ENCODE measurements around the gene ERICH6.

ERICH6 gene

GRCh38 chr3:150736903-150737832 lies 33.4 kb upstream of the ERICH6 start:
- no peak for DNase-seq (ENCODE audit: low read depth in 3 of 3, low spot score in 1 of 3)

GRCh38 chr3:150736316-150736719 lies 32.6 kb upstream of the ERICH6 start:
- no peak for DNase-seq (ENCODE audit: low read depth in 3 of 3, low spot score in 1 of 3)

DNA sequence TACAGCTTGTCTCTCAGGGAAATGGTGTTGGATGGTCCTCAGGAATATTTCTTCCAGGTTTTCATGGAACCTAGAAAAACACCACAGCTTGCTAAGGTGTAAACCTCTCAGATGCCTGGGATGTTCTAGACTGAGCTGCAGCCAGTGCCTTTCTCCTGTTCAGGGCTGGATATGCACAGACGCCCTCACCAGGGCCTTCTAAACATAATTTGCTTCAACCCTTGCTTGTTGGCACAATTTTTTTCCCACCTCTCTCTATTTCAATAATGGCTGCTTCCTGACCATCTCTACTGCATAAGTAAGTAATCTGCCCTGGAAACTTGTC lies 31.0 kb upstream of the ERICH6 start:
- no peak for DNase-seq (ENCODE audit: low read depth in 3 of 3, low spot score in 1 of 3)

DNA sequence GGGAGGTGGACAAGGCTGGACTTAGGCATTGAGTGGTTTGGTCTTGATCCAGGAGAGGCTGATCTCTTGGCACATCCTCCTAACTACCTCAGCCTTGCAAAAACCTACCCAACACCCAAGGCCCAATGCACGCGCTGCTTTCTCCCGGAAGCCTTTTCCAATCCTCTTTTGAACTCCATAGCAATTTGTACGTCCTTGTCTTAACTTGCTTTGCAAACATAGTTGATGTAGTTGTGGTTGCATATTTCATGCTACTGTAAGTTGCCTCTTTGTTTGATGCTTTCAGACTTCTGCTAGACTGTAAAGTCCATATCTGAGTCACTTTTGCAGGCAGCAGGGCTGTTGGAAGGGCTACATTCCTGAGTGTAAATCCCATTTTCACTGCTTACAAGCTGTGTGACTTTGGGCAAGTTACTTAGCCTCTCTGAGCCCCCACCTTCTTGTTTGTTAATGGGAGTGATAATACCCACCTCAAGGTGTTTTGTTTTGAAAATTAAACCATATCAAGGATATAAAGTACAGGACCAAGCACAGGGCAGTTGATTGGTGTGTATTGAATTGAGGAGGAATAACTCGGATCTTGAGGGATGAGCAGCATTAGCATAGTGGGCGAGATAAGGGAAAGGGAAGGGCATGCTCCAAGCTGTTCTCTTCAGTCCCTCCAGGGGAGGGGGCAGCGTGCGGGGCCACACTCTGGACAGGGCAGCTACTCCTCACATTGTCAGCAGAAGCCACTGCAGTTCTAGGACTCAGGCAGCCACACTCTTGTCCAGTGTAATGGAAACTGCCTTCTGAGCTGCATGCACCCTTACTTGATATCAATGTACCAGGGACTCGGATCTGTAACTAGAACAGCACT lies 30.4 kb upstream of the ERICH6 start:
- DNase-seq (ENCODE audit: low read depth in 3 of 3, low spot score in 1 of 3): no peak

DNA sequence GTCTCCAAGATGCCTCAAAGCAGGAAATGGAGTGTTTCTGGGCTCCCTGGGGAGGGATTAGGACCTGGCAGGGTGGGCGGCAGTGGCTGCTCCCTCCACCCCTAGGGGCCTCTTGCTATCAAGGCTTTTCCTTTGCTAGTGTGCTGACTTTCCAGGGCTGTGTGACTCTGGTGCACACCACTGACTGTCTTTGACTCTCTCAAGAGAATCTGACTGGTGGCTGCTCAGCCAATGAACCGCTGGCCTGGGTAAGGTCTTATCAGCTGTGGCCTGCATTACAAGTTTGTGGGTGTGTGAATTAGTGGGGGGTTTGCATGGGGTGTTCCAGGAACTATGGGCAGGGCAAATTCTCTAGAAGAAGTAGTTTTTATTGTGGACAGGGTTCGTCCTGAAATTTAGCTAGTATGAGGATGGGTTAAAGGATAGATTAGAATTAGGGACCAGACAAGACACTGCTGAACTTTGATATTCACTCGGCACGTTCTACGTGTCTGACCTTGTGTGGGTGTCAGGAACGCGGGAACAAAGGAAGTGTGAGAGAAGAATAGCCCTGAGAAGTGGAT lies 29.7 kb upstream of the ERICH6 start:
- no peak for DNase-seq (ENCODE audit: low read depth in 3 of 3, low spot score in 1 of 3)

GRCh38 chr3:150729682-150730360 lies 26.1 kb upstream of the ERICH6 start:
- DNase-seq (ENCODE audit: low read depth in 3 of 3, low spot score in 1 of 3): no peak

DNA sequence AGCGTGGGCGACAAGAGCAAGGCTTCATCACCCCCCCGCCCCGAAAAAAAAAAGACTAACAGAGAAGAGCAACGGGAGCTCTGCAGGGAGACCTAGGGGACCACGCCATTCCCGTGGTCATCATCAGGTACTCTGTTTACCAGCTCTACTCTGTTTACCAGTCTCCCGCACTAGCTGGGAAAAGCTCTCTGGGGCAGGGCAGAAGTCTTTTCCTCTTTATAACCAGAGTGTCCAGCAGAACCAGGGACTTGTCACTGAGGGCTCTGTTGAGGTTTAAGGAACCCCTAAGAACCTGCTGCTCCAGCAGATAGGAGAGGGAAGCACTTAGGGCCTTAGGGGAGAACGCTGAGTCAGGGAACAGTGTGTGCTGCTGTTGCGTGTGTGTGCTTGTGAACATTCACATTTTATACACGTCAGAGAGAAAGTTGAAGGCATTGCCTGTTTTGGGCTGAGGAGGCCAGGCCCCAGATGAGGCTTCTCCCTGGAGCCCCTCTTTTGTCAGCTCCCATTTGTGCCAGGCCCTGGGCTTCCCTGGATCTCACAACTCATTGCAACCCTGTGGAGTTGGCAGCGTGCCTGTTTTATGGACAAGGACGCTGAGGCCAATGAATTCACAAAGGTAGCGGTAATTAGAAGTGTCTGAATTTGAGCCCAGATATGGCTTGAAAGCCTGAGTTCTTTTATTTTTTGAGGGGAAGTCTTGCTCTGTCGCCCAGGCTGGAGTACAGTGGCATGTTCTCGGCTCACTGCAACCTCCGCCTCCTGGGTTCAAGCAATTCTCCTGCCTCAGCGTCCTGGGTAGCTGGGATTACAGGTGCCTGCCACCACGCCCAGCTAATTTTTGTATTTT lies 24.2 kb upstream of the ERICH6 start:
- DNase-seq (ENCODE audit: low read depth in 3 of 3, low spot score in 1 of 3): no peak

- no peak for DNase-seq (ENCODE audit: low read depth in 3 of 3, low spot score in 1 of 3)
Measured at GRCh38 chr3:150725548-150725947, 21.8 kb upstream of the ERICH6 start.

- DNase-seq (ENCODE audit: low read depth in 3 of 3, low spot score in 1 of 3): no peak
Measured at GRCh38 chr3:150723946-150724345, 20.2 kb upstream of the ERICH6 start.

- no peak for DNase-seq (ENCODE audit: low read depth in 3 of 3, low spot score in 1 of 3)
Measured at GRCh38 chr3:150722267-150722666, 18.5 kb upstream of the ERICH6 start.

DNA sequence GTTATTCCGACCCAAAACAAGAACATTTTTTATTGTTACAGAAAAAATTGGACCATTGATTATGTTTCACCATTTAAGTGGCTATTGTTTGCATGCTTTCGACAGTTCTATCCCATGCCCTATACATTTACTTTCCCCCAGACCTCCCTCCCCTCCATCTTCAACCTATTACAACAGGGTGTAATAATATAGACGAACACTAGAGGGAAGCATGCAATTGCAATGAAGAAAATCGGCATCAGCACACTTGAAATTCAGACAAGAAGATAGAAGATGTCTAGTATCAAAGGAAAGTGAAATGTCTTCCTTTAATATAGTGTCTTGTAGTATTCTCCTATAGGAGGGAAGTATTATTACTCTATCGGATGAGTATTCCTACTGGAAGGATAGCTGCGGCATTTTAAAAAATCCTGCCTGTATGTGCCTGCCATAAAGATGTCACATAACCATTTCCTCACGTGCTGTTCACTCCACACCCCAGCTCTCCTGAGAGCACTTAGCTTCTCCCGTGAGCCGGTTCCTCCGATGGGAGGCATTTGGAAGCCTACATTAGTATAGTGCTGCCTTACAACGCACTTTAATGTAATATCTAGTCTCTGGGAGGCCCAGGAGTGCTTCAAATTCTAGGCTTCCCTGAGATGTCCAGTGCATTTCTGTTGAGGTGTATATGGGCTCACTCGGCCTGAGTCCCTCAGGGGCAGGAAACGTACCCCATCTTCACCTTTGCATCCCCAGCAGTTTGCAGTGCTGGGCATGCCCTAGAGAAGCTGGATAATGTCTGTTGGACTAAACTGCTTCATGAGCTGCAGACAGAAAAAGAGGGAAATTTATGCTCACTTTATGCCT lies 17.8 kb upstream of the ERICH6 start:
- no peak for DNase-seq (ENCODE audit: low read depth in 3 of 3, low spot score in 1 of 3)

GRCh38 chr3:150720444-150720843 lies 16.7 kb upstream of the ERICH6 start:
- no peak for DNase-seq (ENCODE audit: low read depth in 3 of 3, low spot score in 1 of 3)

GRCh38 chr3:150710097-150710496 lies 6.4 kb upstream of the ERICH6 start:
- no peak for DNase-seq (ENCODE audit: low read depth in 3 of 3, low spot score in 1 of 3)

DNA sequence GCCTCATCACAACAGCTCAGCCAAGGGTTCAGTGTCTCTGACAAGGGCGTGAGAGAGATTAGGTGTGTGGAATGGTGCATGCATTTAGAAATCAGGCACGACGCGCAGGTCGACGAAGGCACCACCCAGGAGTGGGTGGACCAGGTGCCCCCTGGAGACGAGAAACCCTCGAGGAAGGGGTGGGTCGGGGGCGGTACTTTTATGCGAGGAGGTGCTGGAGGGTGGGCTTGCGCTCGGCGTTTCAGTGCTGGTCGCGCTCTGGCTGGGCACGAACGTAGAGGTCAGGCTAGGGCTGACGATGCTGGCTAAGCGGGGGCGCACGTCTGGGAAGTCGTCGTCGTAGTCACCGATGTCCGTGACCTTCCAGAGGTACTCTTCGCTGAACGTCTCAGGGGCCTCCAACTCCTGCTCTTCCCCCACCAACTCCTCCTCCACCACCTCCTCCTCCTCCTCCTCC lies 393 bp downstream of the ERICH6 start:
- DNase-seq (ENCODE audit: low read depth in 3 of 3, low spot score in 1 of 3): no peak

- DNase-seq (ENCODE audit: low read depth in 3 of 3, low spot score in 1 of 3): no peak
Measured at GRCh38 chr3:150699068-150699639, 4.6 kb downstream of the ERICH6 start.

GRCh38 chr3:150697646-150698045 lies 6.1 kb downstream of the ERICH6 start:
- no peak for DNase-seq (ENCODE audit: low read depth in 3 of 3, low spot score in 1 of 3)

DNA sequence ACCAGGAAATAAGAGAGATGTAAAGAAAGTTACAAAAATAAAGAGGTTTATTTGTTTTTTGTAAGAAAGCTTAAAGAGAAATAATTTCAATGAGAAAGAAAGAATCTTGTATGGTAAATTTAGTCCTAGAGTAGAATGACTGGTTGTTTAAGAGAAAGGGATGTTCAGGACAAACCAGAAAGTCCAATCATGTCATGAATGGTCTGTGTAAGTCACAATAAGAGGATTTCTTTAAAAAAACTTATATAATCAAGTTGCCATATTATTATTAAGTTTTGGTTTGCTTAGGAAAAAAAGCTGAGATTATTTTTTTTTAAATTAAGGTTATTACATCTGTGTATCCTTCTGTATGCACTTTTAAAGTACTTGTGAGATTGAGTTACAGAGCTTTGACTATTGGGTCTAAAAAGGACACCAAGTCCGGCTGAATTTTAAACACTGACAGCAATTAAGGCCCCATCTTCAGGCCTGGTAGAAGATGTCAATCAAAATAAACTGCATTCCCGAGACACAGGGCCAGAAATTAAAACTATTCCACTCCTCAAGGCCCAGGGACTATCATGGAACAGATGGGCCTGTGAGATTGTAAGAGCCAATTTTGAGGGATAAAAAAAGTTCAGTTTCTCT lies 12.2 kb downstream of the ERICH6 start:
- no peak for DNase-seq (ENCODE audit: low read depth in 3 of 3, low spot score in 1 of 3)

GRCh38 chr3:150687613-150688012 lies 16.1 kb downstream of the ERICH6 start:
- DNase-seq (ENCODE audit: low read depth in 3 of 3, low spot score in 1 of 3): no peak

GRCh38 chr3:150682824-150683223 lies 20.9 kb downstream of the ERICH6 start:
- no peak for DNase-seq (ENCODE audit: low read depth in 3 of 3, low spot score in 1 of 3)

Data from stimulated activated CD4-positive, alpha-beta T cell treated with anti-CD3 and anti-CD28 coated beads, TNF-alpha, amount 100 ng/mL, for 1 hour (primary cell).